Right cardiac atrium (tissue), 5 donors: ENCODE results near the gene WFDC8. TPM values are rescaled to one million over a fixed set of nuclear protein-coding genes. Genes with fewer than 3 reads are reported as not detected.

Experiments
- ATAC-seq, 2 donors: fragments of 200-7000 bp; cut with Tn5 transposase; one replicate each; pipeline versions ENCODE4 v1.8.0 to v1.9.1; 2020; ENCODE audit warnings: moderate library complexity in 2 of 2, mild to moderate bottlenecking in 1 of 2
- DNase-seq, 3 donors: peaks; one replicate each; pipeline ENCODE4 v3.0.0-alpha.2; 2020
- H3K27ac ChIP-seq: one replicate; pipeline ENCODE4 v1.5.1; 2013; ENCODE audit warnings: mild to moderate bottlenecking, low read length, control low read depth, moderate library complexity
- H3K27me3 ChIP-seq: one replicate; pipeline ENCODE4 v1.6.1; 2013; ENCODE audit not compliant: control insufficient read depth, insufficient read depth
- H3K4me1 ChIP-seq: one replicate; pipeline ENCODE4 v1.6.1; 2013; ENCODE audit warnings: low read length; ENCODE audit not compliant: control insufficient read depth, insufficient read depth
- H3K4me3 ChIP-seq: one replicate; pipeline ENCODE4 v1.5.1; 2013; ENCODE audit warnings: low read length, control low read depth
- H3K9me3 ChIP-seq: one replicate; pipeline ENCODE4 v1.6.1; 2013; ENCODE audit warnings: low read length; ENCODE audit not compliant: control insufficient read depth
- WGBS: extraction: QIAGEN DNeasy Blood & Tissue Kit; methylation state at CpG from one replicate; pipeline ENCODE4 v1.1.7; 2013; 5-methylcytosine and 5-hydroxymethylcytosine counted together
- intact Hi-C, 4 donors: fragments of 100-400 bp; cut with DNase I; formaldehyde crosslinking; loops; one replicate each; pipeline versions ENCODE4 v1.11.0 to v1.14.0; 2022 to 2023
- polyA plus RNA-seq: library from polyadenylated mRNA; stranded (reverse); fragments of 200-250 nt; gene quantifications from one replicate; pipeline ENCODE4 v1.2.3, GENCODE V29; 2013
- total RNA-seq, 4 donors: library from RNA; stranded (reverse); fragmentation: NEBNext Ultra II Directional; extraction: Animal tissue kit (Norgen Biotek cat#: 25700); gene quantifications; one replicate each; pipeline ENCODE4 v1.2.1, GENCODE V29; 2021
- donor health status: healthy with polysubstance abuse.
- donor health status: DM: no; HTN: yes; CAD: no.
- donor health status: DM: no; HTN: no; CAD: no.
- donor health status: DM: no; HTN: yes; CAD: no; lungs with severe emphysema.
- donor health status: DM: yes; HTN: yes; CAD: no.

The WFDC8 gene
- total and polyA plus RNA-seq, 5 donors, result not detected

DNA sequence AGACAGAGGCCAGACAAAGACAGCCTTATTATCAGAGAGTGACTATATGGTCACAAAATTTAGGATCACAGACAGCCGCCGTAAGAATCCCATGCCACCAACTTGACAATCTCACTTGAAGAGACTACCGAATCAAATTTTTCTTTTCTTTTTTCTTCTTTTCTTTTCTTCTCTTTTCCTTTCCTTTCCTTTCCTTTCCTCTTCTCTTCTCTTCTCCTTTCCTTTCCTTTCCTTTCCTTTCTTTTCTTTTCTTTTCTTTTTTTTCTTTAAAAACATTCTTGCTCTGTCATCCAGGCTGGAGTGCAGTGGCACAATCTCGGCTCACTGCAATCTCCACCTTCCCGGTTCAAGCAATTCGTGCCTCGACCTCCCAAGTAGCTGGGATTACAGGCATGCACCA, 30.7 kb downstream of the WFDC8 start:
- ATAC-seq, result no peak
- Histone ChIP-seq H3K27me3 (no peaks in the 10 kb centered on the region), H3K27ac (no peak overlapping the region), H3K4me1 (no peaks in the 10 kb centered on the region), H3K4me3 (no peak overlapping the region), H3K9me3 (no peaks in the 10 kb centered on the region)
- 81% methylated on average over 7 of the region's 7 CpGs for WGBS
- DNase-seq, result no peak
- intact Hi-C loops, result loop anchor here in 1 of 4 donors (10.0 kb wide), 1 partner anchor 206 kb away; no protein-coding TSS in a partner anchor

DNA sequence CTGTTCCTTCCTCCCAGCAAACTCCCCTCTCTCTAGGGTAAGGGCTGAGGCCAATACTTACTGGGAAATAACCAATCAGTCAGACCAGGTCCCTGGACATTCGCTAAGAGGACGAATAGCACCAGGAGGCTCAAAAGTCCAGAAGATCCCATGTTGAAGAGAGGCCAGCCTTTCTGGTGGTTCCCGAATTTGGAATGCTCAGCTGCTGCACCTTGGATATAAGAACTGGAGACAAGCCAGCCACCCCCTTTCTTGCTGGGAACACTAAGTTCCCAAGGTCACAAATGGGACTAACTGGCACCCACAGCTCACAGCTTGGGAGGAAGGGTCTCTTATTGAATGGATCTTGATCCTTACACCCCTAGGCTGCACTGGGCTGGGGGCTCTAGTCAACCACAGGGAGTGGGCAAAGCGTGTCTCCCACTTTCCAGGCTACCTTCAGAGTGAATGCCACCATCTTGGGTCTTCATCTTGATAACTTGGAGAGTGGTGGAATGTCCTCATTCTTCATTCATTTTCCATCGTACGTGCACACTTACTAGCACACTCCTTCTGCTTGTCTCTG, 31.8 kb downstream of the WFDC8 start, which contains the start of gene EPPIN:
EPPIN (minus strand) TSS at position 196 of the 565 bp plus-strand sequence; CDS start at position 152, 44 bp downstream.
- DNase-seq (no peak), ATAC-seq (no peak)
- Histone ChIP-seq H3K4me1 (no peaks in the 10 kb centered on the region), H3K9me3 (no peaks in the 10 kb centered on the region), H3K27ac (no peak within 1 kb of the TSS), H3K27me3 (no peaks in the 10 kb centered on the region), H3K4me3 (no peak within 1 kb of the TSS)
- 79% methylated on average over 6 of the region's 6 CpGs for WGBS
- intact Hi-C loops, result loop anchor here in 1 of 4 donors (10.0 kb wide), 1 partner anchor 208 kb away; no protein-coding TSS in a partner anchor

DNA sequence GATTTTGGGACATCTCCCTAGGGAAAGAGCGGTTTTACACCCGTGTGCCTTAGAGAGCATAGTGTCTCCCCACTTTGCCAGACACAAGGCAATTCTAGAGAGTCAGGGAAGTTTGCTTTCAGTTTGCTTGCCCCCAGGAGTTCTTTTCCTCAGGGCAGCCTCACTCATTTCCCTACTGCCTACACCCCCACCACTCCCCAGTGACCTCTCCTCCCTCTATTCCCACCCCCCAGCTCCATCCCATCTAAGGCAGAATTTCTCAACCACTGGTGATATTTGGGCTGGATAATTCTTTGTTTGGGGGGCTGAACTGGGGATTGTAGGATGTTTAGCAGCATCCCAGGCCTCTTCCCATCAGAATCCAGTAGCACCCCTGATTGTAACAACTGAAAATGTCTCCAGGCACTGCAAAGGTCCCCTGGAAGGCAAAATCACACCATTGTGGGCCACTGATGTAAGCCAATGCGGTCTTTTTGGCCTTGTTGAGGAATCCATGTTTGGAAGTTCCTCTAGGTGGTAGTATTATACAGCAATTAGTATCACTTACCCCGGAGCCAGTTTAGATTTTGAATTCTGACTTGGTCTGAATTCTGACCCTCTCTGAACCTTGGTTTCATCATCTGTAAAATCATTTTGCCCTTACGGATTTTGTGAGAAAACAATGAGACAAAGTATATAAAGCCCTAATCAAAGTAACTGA, 33.2 kb downstream of the WFDC8 start:
- no peak overlapping the region for H3K27ac ChIP-seq
- 18% methylated on average over 5 of the region's 5 CpGs for WGBS
- no peak for ATAC-seq
- no peaks in the 10 kb centered on the region for H3K27me3 ChIP-seq
- no peaks in the 10 kb centered on the region for H3K9me3 ChIP-seq
- intact Hi-C loops, result loop anchor here in 1 of 4 donors (10.0 kb wide), 1 partner anchor 209 kb away; no protein-coding TSS in a partner anchor
- H3K4me3 ChIP-seq, result no peak overlapping the region
- no peak for DNase-seq
- H3K4me1 ChIP-seq, result no peaks in the 10 kb centered on the region

DNA sequence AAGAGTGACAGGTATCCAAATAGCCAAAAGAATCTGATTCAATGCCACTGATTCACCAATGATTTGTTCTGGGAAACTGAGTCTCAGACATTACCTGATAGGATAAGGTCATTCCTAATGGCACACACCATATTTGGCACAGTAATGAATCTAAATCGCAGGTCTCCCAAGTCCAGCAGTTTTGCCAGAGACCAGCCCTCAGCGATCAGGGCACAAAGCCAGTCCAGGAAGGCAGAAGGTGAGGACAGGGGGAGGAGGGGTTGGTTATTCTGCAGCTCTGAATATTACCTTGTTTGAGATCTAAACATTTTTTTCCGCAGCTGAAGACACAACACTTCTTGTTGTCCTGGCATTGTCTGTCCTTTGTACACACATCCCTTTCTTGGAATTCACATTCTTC, 33.7 kb downstream of the WFDC8 start:
- intact Hi-C loops, result loop anchor here in 1 of 4 donors (10.0 kb wide), 1 partner anchor 209 kb away; no protein-coding TSS in a partner anchor
- Histone ChIP-seq H3K27ac (no peak overlapping the region), H3K4me3 (no peak overlapping the region), H3K27me3 (no peaks in the 10 kb centered on the region), H3K9me3 (no peaks in the 10 kb centered on the region), H3K4me1 (no peaks in the 10 kb centered on the region)
- WGBS, result 77% methylated on average over 3 of the region's 3 CpGs
- ATAC-seq, result no peak
- DNase-seq, result no peak

DNA sequence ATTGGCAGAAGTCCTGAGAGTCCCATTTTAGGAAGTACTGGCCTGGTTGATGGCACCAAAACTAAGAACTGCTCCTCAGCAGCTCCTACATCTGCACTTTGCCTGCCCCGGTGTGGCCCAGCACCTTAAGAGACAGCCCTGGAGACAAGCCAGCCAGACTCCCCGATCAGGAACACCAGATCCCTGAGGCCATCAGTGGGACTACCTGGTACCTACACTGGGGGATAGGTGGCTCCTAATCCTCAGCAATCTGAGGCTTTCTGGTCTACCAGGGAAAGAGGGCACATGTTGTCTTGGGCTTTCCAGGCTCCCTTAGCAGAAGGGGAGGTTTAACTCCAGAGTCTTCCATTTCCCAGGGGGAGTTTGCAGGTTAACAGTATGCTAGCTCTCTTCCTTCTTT, 39.7 kb downstream of the WFDC8 start, which contains the start of gene WFDC6:
WFDC6 (minus strand) TSS at position 101 of the 400 bp plus-strand sequence; CDS start at position 26, 75 bp downstream.
- no peaks in the 10 kb centered on the region for H3K9me3 ChIP-seq
- ATAC-seq, result no peak
- WGBS, result 82% methylated on average over 2 of the region's 2 CpGs
- no peaks in the 10 kb centered on the region for H3K4me1 ChIP-seq
- H3K27me3 ChIP-seq, result peaks cover 2% of the 10 kb centered on the region
- intact Hi-C loops, result no loop called here
- no peak within 1 kb of the TSS for H3K4me3 ChIP-seq
- no peak within 1 kb of the TSS for H3K27ac ChIP-seq
- no peak for DNase-seq

DNA sequence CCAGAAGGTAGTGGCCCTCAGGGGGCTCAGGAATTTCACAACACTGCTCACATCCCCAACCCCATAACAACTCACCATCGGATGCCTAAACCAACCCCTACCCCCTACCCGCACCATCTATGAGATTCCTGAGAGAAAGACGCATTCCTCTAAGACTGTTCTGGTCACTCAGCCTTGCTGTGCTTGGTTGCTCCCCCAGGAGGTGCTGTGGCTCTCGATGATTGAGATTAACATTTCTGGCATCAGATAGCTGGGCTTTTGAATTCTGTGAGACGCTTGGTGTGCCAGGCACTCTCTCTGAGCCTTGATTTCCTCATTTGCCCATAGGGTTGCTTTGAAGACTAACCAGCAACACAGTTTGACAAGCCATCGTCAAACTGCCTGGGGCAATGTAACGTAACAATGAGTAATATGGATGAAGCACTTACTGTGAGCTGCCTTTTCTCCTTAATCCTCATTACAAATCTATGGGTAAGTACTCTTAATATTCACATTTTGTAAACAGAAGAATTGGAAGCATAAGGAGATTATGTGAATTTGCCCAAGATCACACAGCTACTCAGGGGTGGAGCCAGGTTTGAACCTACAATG, 40.8 kb downstream of the WFDC8 start:
- DNase-seq (no peak), ATAC-seq (no peak)
- H3K9me3 ChIP-seq, result no peaks in the 10 kb centered on the region
- peaks cover 2% of the 10 kb centered on the region for H3K27me3 ChIP-seq
- intact Hi-C loops, result no loop called here
- H3K4me3 ChIP-seq, result no peak overlapping the region
- H3K27ac ChIP-seq, result no peak overlapping the region
- H3K4me1 ChIP-seq, result no peaks in the 10 kb centered on the region
- WGBS, result 54% methylated on average over 7 of the region's 7 CpGs

DNA sequence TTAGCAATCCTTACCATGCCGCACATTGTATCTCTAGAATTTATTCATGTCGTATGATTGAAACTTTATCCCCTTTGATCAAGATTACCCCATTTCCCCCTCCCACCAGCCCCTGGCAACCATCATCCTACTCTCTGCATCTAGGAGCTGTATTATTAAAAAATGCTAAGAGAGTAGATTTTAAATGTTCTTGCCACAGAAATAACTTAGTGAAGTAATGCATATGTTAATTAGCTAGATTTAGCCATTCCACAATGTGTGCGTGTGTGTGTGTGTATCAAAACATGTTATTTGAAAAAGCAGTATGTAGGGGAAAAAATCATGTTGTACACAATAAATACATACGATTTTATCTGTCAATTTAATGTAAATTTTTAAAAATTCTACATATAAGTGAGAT, 51.8 kb downstream of the WFDC8 start:
- Histone ChIP-seq H3K4me1 (no peaks in the 10 kb centered on the region), H3K27ac (no peak overlapping the region), H3K4me3 (no peak overlapping the region), H3K27me3 (no peaks in the 10 kb centered on the region), H3K9me3 (no peaks in the 10 kb centered on the region)
- ATAC-seq (no peak), DNase-seq (no peak)
- intact Hi-C loops, result no loop called here
- WGBS, result 74% methylated on average over 4 of the region's 4 CpGs

DNA sequence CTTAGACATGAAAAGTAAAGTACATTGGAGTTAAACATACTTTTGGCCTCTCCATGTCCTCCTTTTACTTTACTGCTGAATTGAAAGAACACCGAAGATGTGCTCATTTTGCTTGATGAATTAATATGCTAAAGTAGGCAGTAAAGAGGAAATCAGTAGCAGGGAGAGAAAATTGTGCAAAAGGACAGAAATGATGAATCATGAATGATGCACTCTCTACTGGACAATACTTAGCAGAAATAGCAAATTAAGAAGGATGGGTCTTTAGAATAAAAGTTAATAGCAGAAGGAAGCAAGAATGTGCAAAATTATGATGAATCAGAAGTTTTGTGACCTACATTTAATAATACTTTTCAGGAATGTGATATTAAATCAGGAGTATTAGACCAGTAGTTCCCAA, 55.3 kb downstream of the WFDC8 start:
- ATAC-seq (no peak), DNase-seq (no peak)
- peaks cover 3% of the 10 kb centered on the region for H3K9me3 ChIP-seq
- H3K27me3 ChIP-seq, result no peaks in the 10 kb centered on the region
- WGBS, result 68% methylated on average over 1 of the region's 1 CpG
- H3K27ac ChIP-seq, result no peak overlapping the region
- no peaks in the 10 kb centered on the region for H3K4me1 ChIP-seq
- H3K4me3 ChIP-seq, result no peak overlapping the region
- intact Hi-C loops, result no loop called here

DNA sequence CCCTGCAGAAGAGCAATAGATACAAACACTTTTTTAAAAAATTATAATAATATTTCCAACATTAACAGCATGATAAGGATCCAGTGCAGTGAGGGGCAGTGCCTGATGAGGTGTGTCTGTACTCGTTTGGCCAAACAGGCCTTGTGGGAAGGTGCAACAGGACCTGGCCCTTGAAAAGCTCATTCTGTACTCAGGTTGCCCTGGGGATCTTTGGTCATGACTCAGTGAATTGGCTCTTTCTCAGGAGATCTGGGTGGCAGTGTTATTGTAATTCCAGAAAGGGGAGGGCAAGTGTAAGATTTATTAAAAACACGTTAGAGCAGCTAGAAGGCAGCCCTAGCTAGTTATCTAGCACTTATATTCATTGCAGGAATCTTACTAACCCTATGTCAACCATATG, 60.8 kb downstream of the WFDC8 start:
- H3K4me1 ChIP-seq, result no peaks in the 10 kb centered on the region
- peaks cover 3% of the 10 kb centered on the region for H3K9me3 ChIP-seq
- WGBS, result 55% methylated on average over 2 of the region's 2 CpGs
- H3K4me3 ChIP-seq, result no peak overlapping the region
- DNase-seq, result no peak
- no peaks in the 10 kb centered on the region for H3K27me3 ChIP-seq
- H3K27ac ChIP-seq, result no peak overlapping the region
- ATAC-seq, result no peak
- intact Hi-C loops, result no loop called here

DNA sequence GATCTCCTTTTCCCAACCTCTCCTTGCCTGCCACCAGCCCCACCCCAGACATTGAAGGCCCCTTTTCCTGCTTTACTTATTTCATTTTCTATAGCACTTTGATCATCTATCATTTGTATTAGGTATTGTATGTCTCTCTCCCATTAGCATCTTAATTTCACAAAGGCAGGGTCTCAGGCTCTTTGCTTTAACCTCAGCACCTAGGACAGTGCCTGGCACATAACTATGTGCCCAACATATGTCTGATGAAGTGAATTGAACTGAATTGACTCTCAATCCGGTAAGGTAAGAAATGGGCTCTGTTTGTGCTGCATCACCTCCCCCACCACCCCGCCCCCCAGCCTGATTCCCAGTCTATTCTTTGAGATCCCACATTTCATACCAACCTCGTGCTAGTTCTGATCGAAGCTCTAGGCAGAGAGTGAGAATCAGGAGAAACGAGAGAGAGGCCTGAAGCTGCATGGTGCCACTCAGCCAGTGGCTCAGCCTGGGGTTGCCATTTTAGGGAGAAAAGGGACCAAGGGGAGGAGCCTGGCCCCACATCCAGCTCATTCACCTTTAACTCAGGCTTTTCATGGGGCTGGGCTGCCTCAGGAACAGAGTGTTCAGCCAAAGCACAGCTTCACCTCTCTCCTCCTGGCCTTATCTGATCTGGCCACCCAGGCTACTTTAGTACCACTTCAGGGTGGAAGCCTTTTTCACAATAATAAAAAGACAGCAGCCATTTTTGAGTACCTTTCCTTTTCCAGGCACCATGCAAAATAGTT, 63.8 kb downstream of the WFDC8 start, which contains the start of gene SPINT3:
SPINT3 (minus strand) TSS at position 476 of the 767 bp plus-strand sequence; CDS start at position 462, 14 bp downstream.
- Histone ChIP-seq H3K27ac (no peak within 1 kb of the TSS), H3K27me3 (no peaks in the 10 kb centered on the region), H3K4me1 (no peaks in the 10 kb centered on the region), H3K9me3 (no peaks in the 10 kb centered on the region), H3K4me3 (no peak within 1 kb of the TSS)
- ATAC-seq (no peak), DNase-seq (no peak)
- 63% methylated on average over 5 of the region's 5 CpGs for WGBS
- intact Hi-C loops, result no loop called here
